Measurements from ENCODE around the gene OXNAD1.

OXNAD1 gene

GRCh38 chr3:16316396-16316795 lies 51.4 kb downstream of the OXNAD1 start:
- no peak overlapping the region for H3K4me3 ChIP-seq (ENCODE audit: low read length in 2 of 2)
- H3K27ac ChIP-seq (ENCODE audit: low read length), result no peak overlapping the region
- H3K36me3 ChIP-seq (ENCODE audit: control insufficient read depth in 2 of 2, insufficient read depth in 2 of 2, low read length in 2 of 2), result peaks cover 6 to 40% of the 10 kb centered on the region in 2 donors
- H3K9ac ChIP-seq (ENCODE audit: low read length in 2 of 2), result no peak overlapping the region
- H3K9me3 ChIP-seq (ENCODE audit: control insufficient read depth in 2 of 2, low read length in 2 of 2), result no peaks in the 10 kb centered on the region
- peaks cover 7% of the 10 kb centered on the region for H3K4me1 ChIP-seq (ENCODE audit: control insufficient read depth, insufficient read depth, low read length)
- H3K27me3 ChIP-seq (ENCODE audit: control insufficient read depth in 1 of 2, insufficient read depth in 2 of 2, low read length in 2 of 2), result no peaks in the 10 kb centered on the region

DNA sequence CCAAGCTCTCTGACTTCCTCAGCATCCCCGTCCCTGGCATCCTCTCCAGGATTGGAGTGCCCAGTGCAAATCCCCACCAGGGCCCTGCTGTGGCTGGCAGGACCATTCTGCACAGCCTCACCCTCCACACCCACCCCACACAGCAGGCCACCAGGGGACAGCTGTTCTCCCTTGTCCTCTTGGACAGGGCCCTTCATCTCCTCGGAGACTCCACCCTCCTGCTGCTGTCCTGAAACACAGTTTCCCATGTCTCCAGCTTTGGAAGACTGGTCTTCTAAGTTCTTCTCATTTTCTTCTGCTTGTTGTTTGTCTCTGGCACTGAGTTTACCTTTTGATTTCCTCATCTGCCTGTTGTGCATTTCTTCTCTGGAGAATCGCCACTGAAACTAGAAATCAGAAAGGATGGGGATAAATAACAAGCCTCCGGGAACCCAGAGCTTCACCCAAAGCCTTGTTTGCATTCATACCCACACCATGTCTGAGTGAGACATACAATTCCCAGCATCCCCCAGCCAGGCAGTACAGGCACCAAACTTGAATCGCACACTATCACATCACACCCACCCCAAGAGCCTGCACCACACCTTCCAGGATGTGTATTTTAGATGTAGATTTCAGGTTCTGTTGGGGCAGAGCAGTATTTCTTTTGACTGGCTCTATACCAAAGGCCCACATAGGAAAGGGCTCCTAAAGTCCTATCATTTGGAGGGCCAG lies 52.0 kb downstream of the OXNAD1 start:
- Histone ChIP-seq H3K27ac (ENCODE audit: low read length) (no peak overlapping the region), H3K36me3 (ENCODE audit: control insufficient read depth in 2 of 2, insufficient read depth in 2 of 2, low read length in 2 of 2) (peaks cover 11 to 40% of the 10 kb centered on the region in 2 donors)

DNA sequence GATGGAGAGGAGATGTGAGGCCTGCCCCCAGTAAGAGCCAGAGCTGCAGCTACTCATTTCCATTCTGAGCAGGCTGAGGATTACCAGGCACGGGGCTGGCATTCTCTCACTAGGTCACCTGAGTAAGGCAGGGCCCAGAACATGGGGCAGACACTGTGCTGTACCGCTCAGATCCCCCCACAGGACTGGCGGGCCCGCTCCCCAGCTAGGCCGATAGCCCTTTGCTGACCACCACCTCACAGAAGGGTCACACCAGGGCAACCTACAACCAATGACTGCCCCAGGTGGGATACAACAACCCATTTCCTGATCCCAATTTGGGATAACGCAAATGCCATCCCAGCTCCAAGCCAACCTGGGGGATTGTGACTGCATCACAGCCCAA lies 52.5 kb downstream of the OXNAD1 start:
- Histone ChIP-seq H3K36me3 (ENCODE audit: control insufficient read depth in 2 of 2, insufficient read depth in 2 of 2, low read length in 2 of 2) (peaks cover 11 to 43% of the 10 kb centered on the region in 2 donors), H3K9me3 (ENCODE audit: control insufficient read depth in 2 of 2, low read length in 2 of 2) (no peaks in the 10 kb centered on the region), H3K4me1 (ENCODE audit: control insufficient read depth, insufficient read depth, low read length) (peaks cover 3% of the 10 kb centered on the region), H3K27me3 (ENCODE audit: control insufficient read depth in 1 of 2, insufficient read depth in 2 of 2, low read length in 2 of 2) (no peaks in the 10 kb centered on the region), H3K27ac (ENCODE audit: low read length) (no peak overlapping the region), H3K9ac (ENCODE audit: low read length in 2 of 2) (no peak overlapping the region), H3K4me3 (ENCODE audit: low read length in 2 of 2) (no peak overlapping the region)

More for the DNA sequence above, 52.0 kb downstream of the OXNAD1 start:
- Histone ChIP-seq H3K27me3 (ENCODE audit: control insufficient read depth in 1 of 2, insufficient read depth in 2 of 2, low read length in 2 of 2) (no peaks in the 10 kb centered on the region), H3K9ac (ENCODE audit: low read length in 2 of 2) (no peak overlapping the region), H3K4me1 (ENCODE audit: control insufficient read depth, insufficient read depth, low read length) (peaks cover 7% of the 10 kb centered on the region), H3K9me3 (ENCODE audit: control insufficient read depth in 2 of 2, low read length in 2 of 2) (no peaks in the 10 kb centered on the region), H3K4me3 (ENCODE audit: low read length in 2 of 2) (no peak overlapping the region)

DNA sequence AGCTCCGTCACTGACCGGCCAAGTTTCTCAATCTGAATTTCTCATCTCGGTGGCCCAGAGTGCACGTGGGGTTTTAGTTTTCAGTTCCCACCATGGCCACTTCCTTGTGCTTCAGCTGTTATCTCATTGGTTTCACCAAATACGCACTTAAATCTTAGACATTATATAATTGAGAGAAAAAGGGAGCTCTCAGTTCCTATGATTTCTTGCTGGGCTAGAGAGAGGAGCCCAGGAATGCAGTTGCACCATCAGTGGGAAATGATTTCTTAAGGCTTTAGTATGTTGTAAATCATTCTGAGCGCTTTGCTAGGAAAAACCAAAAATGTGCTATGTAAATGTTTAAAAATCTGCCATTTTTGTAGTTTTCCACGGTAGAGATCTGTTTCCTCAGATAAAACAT lies 53.2 kb downstream of the OXNAD1 start:
- Histone ChIP-seq H3K36me3 (ENCODE audit: control insufficient read depth in 2 of 2, insufficient read depth in 2 of 2, low read length in 2 of 2) (peaks cover 11 to 45% of the 10 kb centered on the region in 2 donors), H3K9ac (ENCODE audit: low read length in 2 of 2) (no peak overlapping the region), H3K9me3 (ENCODE audit: control insufficient read depth in 2 of 2, low read length in 2 of 2) (no peaks in the 10 kb centered on the region), H3K27me3 (ENCODE audit: control insufficient read depth in 1 of 2, insufficient read depth in 2 of 2, low read length in 2 of 2) (no peaks in the 10 kb centered on the region), H3K4me1 (ENCODE audit: control insufficient read depth, insufficient read depth, low read length) (peaks cover 3% of the 10 kb centered on the region), H3K4me3 (ENCODE audit: low read length in 2 of 2) (no peak overlapping the region), H3K27ac (ENCODE audit: low read length) (no peak overlapping the region)

- Histone ChIP-seq H3K27ac (ENCODE audit: low read length) (no peak overlapping the region), H3K9me3 (ENCODE audit: control insufficient read depth in 2 of 2, low read length in 2 of 2) (no peaks in the 10 kb centered on the region), H3K4me1 (ENCODE audit: control insufficient read depth, insufficient read depth, low read length) (peaks cover 3% of the 10 kb centered on the region), H3K36me3 (ENCODE audit: control insufficient read depth in 2 of 2, insufficient read depth in 2 of 2, low read length in 2 of 2) (peaks cover 11 to 36% of the 10 kb centered on the region in 2 donors), H3K27me3 (ENCODE audit: control insufficient read depth in 1 of 2, insufficient read depth in 2 of 2, low read length in 2 of 2) (no peaks in the 10 kb centered on the region), H3K4me3 (ENCODE audit: low read length in 2 of 2) (no peak overlapping the region), H3K9ac (ENCODE audit: low read length in 2 of 2) (no peak overlapping the region)
These were observed 54.3 kb downstream of the OXNAD1 start for GRCh38 chr3:16319307-16319706.

- Histone ChIP-seq H3K36me3 (ENCODE audit: control insufficient read depth in 2 of 2, insufficient read depth in 2 of 2, low read length in 2 of 2) (peaks cover 11 to 36% of the 10 kb centered on the region in 2 donors), H3K9me3 (ENCODE audit: control insufficient read depth in 2 of 2, low read length in 2 of 2) (no peaks in the 10 kb centered on the region), H3K27me3 (ENCODE audit: control insufficient read depth in 1 of 2, insufficient read depth in 2 of 2, low read length in 2 of 2) (no peaks in the 10 kb centered on the region), H3K4me1 (ENCODE audit: control insufficient read depth, insufficient read depth, low read length) (peaks cover 3% of the 10 kb centered on the region), H3K9ac (ENCODE audit: low read length in 2 of 2) (no peak overlapping the region), H3K4me3 (ENCODE audit: low read length in 2 of 2) (no peak overlapping the region), H3K27ac (ENCODE audit: low read length) (no peak overlapping the region)
These were observed 54.7 kb downstream of the OXNAD1 start for GRCh38 chr3:16319723-16320122.

GRCh38 chr3:16320711-16321110 lies 55.7 kb downstream of the OXNAD1 start:
- H3K4me3 ChIP-seq (ENCODE audit: low read length in 2 of 2), result no peak overlapping the region
- no peaks in the 10 kb centered on the region for H3K27me3 ChIP-seq (ENCODE audit: control insufficient read depth in 1 of 2, insufficient read depth in 2 of 2, low read length in 2 of 2)
- peaks cover 13 to 37% of the 10 kb centered on the region in 2 donors for H3K36me3 ChIP-seq (ENCODE audit: control insufficient read depth in 2 of 2, insufficient read depth in 2 of 2, low read length in 2 of 2)
- H3K4me1 ChIP-seq (ENCODE audit: control insufficient read depth, insufficient read depth, low read length), result peaks cover 3% of the 10 kb centered on the region
- no peaks in the 10 kb centered on the region for H3K9me3 ChIP-seq (ENCODE audit: control insufficient read depth in 2 of 2, low read length in 2 of 2)
- no peak overlapping the region for H3K27ac ChIP-seq (ENCODE audit: low read length)
- H3K9ac ChIP-seq (ENCODE audit: low read length in 2 of 2), result no peak overlapping the region

DNA sequence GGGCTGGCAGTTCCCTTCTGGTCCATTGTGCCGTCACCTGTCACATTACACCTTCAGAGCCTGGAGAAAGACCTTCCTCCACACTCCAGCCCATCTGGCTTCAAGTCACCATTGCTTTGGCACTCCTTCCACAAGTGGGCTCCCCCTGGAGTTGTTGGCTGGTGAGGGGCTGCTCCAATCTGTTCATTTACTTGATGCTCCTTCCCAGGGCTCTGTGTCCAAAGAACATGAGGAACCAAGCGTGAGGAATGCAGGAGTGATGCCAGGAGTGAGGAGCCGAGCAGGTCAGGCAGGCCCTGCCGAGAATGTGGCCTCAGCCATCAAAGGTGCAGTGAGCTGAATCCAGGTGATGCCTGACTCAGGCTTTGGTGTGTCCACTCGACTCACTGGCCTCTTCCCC lies 57.2 kb downstream of the OXNAD1 start:
- Histone ChIP-seq H3K9ac (ENCODE audit: low read length in 2 of 2) (no peak overlapping the region), H3K4me3 (ENCODE audit: low read length in 2 of 2) (no peak overlapping the region), H3K27ac (ENCODE audit: low read length) (no peak overlapping the region), H3K9me3 (ENCODE audit: control insufficient read depth in 2 of 2, low read length in 2 of 2) (no peaks in the 10 kb centered on the region), H3K4me1 (ENCODE audit: control insufficient read depth, insufficient read depth, low read length) (no peaks in the 10 kb centered on the region), H3K27me3 (ENCODE audit: control insufficient read depth in 1 of 2, insufficient read depth in 2 of 2, low read length in 2 of 2) (no peaks in the 10 kb centered on the region), H3K36me3 (ENCODE audit: control insufficient read depth in 2 of 2, insufficient read depth in 2 of 2, low read length in 2 of 2) (peaks cover 8 to 31% of the 10 kb centered on the region in 2 donors)

DNA sequence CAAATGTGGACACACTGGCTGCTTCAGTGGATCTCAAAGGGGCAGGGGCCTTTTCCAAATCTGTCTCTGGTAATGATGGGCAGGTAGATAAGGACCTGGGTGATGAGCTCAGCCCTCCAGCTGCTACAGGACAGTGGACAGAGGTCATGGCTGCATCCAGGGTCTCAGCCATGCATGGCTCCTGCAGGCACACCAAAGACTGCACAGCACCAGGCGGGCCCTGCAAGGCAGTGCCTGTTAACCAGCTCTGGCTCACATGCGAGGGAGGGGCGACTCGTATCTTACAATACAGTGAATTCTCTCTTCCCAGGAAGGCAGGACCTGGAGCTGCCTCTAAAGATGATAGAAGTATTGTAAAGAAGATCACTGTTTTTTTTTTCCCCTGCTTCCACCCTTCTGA lies 58.7 kb downstream of the OXNAD1 start:
- H3K4me3 ChIP-seq (ENCODE audit: low read length in 2 of 2), result no peak overlapping the region
- H3K36me3 ChIP-seq (ENCODE audit: control insufficient read depth in 2 of 2, insufficient read depth in 2 of 2, low read length in 2 of 2), result peaks cover 8 to 28% of the 10 kb centered on the region in 2 donors
- no peaks in the 10 kb centered on the region for H3K4me1 ChIP-seq (ENCODE audit: control insufficient read depth, insufficient read depth, low read length)
- H3K27me3 ChIP-seq (ENCODE audit: control insufficient read depth in 1 of 2, insufficient read depth in 2 of 2, low read length in 2 of 2), result no peaks in the 10 kb centered on the region
- H3K27ac ChIP-seq (ENCODE audit: low read length), result no peak overlapping the region
- no peaks in the 10 kb centered on the region for H3K9me3 ChIP-seq (ENCODE audit: control insufficient read depth in 2 of 2, low read length in 2 of 2)
- no peak overlapping the region for H3K9ac ChIP-seq (ENCODE audit: low read length in 2 of 2)

DNA sequence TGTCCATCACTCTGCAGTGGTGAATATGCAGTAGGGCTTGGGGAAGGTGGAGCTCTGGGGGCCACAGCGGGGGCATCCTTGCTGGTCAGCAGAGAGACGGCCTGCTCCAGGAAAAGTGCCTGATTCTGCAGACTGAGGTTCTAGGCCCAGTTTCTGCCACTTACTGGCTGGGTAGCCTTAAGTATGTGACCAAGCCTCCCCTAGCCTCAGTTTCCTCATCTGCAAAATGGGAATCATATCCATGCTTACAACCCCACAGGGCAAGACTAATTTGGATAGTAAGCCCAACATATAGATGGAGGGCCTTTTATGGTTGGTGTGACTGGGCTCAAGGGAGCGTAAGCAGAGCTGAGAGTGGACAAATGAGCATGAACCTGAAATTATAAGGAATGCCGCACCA lies 60.8 kb downstream of the OXNAD1 start:
- peaks cover 8 to 18% of the 10 kb centered on the region in 2 donors for H3K36me3 ChIP-seq (ENCODE audit: control insufficient read depth in 2 of 2, insufficient read depth in 2 of 2, low read length in 2 of 2)
- no peak overlapping the region for H3K27ac ChIP-seq (ENCODE audit: low read length)
- no peak overlapping the region for H3K9ac ChIP-seq (ENCODE audit: low read length in 2 of 2)
- H3K4me3 ChIP-seq (ENCODE audit: low read length in 2 of 2), result no peak overlapping the region
- H3K4me1 ChIP-seq (ENCODE audit: control insufficient read depth, insufficient read depth, low read length), result no peaks in the 10 kb centered on the region
- no peaks in the 10 kb centered on the region for H3K27me3 ChIP-seq (ENCODE audit: control insufficient read depth in 1 of 2, insufficient read depth in 2 of 2, low read length in 2 of 2)
- H3K9me3 ChIP-seq (ENCODE audit: control insufficient read depth in 2 of 2, low read length in 2 of 2), result no peaks in the 10 kb centered on the region

DNA sequence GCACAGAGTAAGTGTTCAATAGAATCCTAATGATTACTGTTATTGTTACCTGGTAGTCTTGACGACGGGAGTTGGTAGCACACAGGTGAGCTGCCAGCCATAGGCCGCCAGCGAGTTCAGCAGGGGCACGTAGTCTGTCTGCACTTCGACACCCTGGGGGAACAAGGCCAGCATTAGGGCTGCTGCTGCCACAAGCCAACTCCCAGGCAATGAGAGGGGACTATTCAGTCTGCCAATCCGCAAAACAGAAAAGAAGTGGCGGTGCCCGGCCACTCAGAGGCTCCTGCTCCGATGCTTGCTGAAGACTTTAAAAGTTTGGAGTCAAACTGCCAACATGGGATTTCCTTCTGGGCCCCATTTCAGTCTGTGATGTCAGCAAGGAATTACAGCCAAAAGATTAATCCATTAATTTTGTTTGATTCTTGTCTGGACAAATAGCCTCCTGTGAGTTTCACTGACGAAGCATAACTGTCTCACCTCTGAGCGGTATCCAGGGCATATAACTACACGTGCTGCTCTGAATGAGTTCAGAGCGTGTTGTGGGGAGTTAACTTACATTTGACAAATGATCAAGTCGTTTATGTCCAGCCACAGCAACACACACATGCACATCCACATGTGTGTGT lies 61.8 kb downstream of the OXNAD1 start:
- no peaks in the 10 kb centered on the region for H3K9me3 ChIP-seq (ENCODE audit: control insufficient read depth in 2 of 2, low read length in 2 of 2)
- no peak overlapping the region for H3K27ac ChIP-seq (ENCODE audit: low read length)
- H3K4me3 ChIP-seq (ENCODE audit: low read length in 2 of 2), result no peak overlapping the region
- H3K4me1 ChIP-seq (ENCODE audit: control insufficient read depth, insufficient read depth, low read length), result no peaks in the 10 kb centered on the region
- H3K27me3 ChIP-seq (ENCODE audit: control insufficient read depth in 1 of 2, insufficient read depth in 2 of 2, low read length in 2 of 2), result no peaks in the 10 kb centered on the region
- H3K36me3 ChIP-seq (ENCODE audit: control insufficient read depth in 2 of 2, insufficient read depth in 2 of 2, low read length in 2 of 2), result peaks cover 5 to 17% of the 10 kb centered on the region in 2 donors
- H3K9ac ChIP-seq (ENCODE audit: low read length in 2 of 2), result no peak overlapping the region
